Measurements from ENCODE around the gene PI4KA. TPM values are rescaled to one million over a fixed set of nuclear protein-coding genes. Genes with fewer than 3 reads are reported as not detected.
"Not testable (repeated sequence)": the region's sequence is repeated elsewhere in the genome, so short reads cannot be mapped to it uniquely, and the experiment has no call there.

PI4KA gene
- total and polyA plus RNA-seq, 8 donors = 22.7 to 174 (median 55.4) TPM

- H3K4me3 ChIP-seq = no peak overlapping the region
- H3K36me3 ChIP-seq = peaks cover 28 to 87% (median 70%) of the 10 kb centered on the region in 4 donors
- no peaks in the 10 kb centered on the region for H3K9me3 ChIP-seq
- intact Hi-C loops (cut with DNase I; ENCODE audit: low total_unique reads) = no loop called here
- TF ChIP-seq EP300 (IDR thresholded peaks at IDR 0.05) (no peak), POLR2AphosphoS5 (IDR thresholded peaks at IDR 0.05) (no peak), POLR2A (IDR thresholded peaks at IDR 0.05) (no peak), CTCF (IDR thresholded peaks at IDR 0.05) (no peak)
- no peaks in the 10 kb centered on the region for H3K27me3 ChIP-seq
- H3K4me1 ChIP-seq = peaks cover 0 to 10% (median 0%) of the 10 kb centered on the region in 4 donors
- 52 to 74% (median 56%) methylated on average over 6 of the region's 6 CpGs for WGBS, 5 donors
- H3K27ac ChIP-seq = no peak overlapping the region
- no peak for DNase-seq
Observed at GRCh38 chr22:20741008-20741633, 117.5 kb downstream of the PI4KA start.

GRCh38 chr22:20740222-20740951 lies 118.2 kb downstream of the PI4KA start:
- H3K36me3 ChIP-seq = peaks cover 28 to 80% (median 67%) of the 10 kb centered on the region in 4 donors
- no peaks in the 10 kb centered on the region for H3K9me3 ChIP-seq
- H3K27me3 ChIP-seq = no peaks in the 10 kb centered on the region
- intact Hi-C loops (cut with DNase I; ENCODE audit: low total_unique reads) = no loop called here
- DNase-seq = no peak
- TF ChIP-seq POLR2AphosphoS5 (IDR thresholded peaks at IDR 0.05) = no peak
- H3K4me1 ChIP-seq = peaks cover 0 to 10% (median 0%) of the 10 kb centered on the region in 4 donors
- H3K4me3 ChIP-seq = no peak overlapping the region
- 94 to 98% (median 97%) methylated on average over 2 of the region's 2 CpGs for WGBS, 5 donors
- no peak overlapping the region for H3K27ac ChIP-seq

GRCh38 chr22:20738394-20739089 lies 120.1 kb downstream of the PI4KA start:
- Histone ChIP-seq H3K27ac (no peak overlapping the region), H3K36me3 (peaks cover 18 to 63% (median 53%) of the 10 kb centered on the region in 4 donors), H3K4me1 (peaks cover 0 to 10% (median 0%) of the 10 kb centered on the region in 4 donors), H3K27me3 (no peaks in the 10 kb centered on the region), H3K9me3 (no peaks in the 10 kb centered on the region), H3K4me3 (no peak overlapping the region)
- DNase-seq = no peak
- no peak for TF ChIP-seq POLR2A (IDR thresholded peaks at IDR 0.05)
- no peak for TF ChIP-seq CTCF (IDR thresholded peaks at IDR 0.05)
- TF ChIP-seq EP300 (IDR thresholded peaks at IDR 0.05) = no peak
- TF ChIP-seq POLR2AphosphoS5 (IDR thresholded peaks at IDR 0.05) = no peak
- WGBS, 5 donors = 81 to 92% (median 84%) methylated on average over 11 to 12 of the region's 12 CpGs
- intact Hi-C loops (cut with DNase I; ENCODE audit: low total_unique reads) = no loop called here

- 90 to 100% (median 98%) methylated on average over 2 to 3 of the region's 3 CpGs for WGBS, 5 donors
- H3K4me1 ChIP-seq; H3K27me3 ChIP-seq; H3K27ac ChIP-seq; intact Hi-C loops (cut with DNase I; ENCODE audit: low total_unique reads); DNase-seq; H3K9me3 ChIP-seq; H3K4me3 ChIP-seq: not testable (repeated sequence)
- peaks cover 11 to 59% (median 48%) of the 10 kb centered on the region in 4 donors for H3K36me3 ChIP-seq
Observed at GRCh38 chr22:20736891-20737290, 121.7 kb downstream of the PI4KA start.

GRCh38 chr22:20735356-20736162 lies 123.1 kb downstream of the PI4KA start:
- DNase-seq; H3K4me3 ChIP-seq; intact Hi-C loops (cut with DNase I; ENCODE audit: low total_unique reads); H3K9me3 ChIP-seq; H3K27me3 ChIP-seq; H3K27ac ChIP-seq; H3K4me1 ChIP-seq: not testable (repeated sequence)
- 70 to 87% (median 78%) methylated on average over 9 to 12 of the region's 15 CpGs for WGBS, 5 donors
- peaks cover 5 to 58% (median 47%) of the 10 kb centered on the region in 4 donors for H3K36me3 ChIP-seq

- intact Hi-C loops (cut with DNase I; ENCODE audit: low total_unique reads); H3K4me1 ChIP-seq; H3K9me3 ChIP-seq; DNase-seq; H3K27ac ChIP-seq; H3K27me3 ChIP-seq; H3K4me3 ChIP-seq: not testable (repeated sequence)
- WGBS, 5 donors = 88 to 97% (median 88%) methylated on average over 2 to 7 of the region's 8 CpGs
- H3K36me3 ChIP-seq = peaks cover 24 to 68% (median 61%) of the 10 kb centered on the region in 4 donors
Observed at GRCh38 chr22:20732431-20732830, 126.2 kb downstream of the PI4KA start.

Data from stomach (tissue), 9 donors.